ENCODE results near the gene NXT2. TPM values are rescaled to one million over a fixed set of nuclear protein-coding genes. Genes with fewer than 3 reads are reported as not detected.

Gene NXT2
- total and polyA plus RNA-seq, 8 donors = 10.5 to 27.5 (median 21.7) TPM

GRCh38 chrX:109577055-109577454 lies 40.4 kb downstream of the NXT2 start:
- intact Hi-C loops (cut with DNase I) = no loop called here
- H3K27me3 ChIP-seq = no peaks in the 10 kb centered on the region
- TF ChIP-seq, protein P1, sequence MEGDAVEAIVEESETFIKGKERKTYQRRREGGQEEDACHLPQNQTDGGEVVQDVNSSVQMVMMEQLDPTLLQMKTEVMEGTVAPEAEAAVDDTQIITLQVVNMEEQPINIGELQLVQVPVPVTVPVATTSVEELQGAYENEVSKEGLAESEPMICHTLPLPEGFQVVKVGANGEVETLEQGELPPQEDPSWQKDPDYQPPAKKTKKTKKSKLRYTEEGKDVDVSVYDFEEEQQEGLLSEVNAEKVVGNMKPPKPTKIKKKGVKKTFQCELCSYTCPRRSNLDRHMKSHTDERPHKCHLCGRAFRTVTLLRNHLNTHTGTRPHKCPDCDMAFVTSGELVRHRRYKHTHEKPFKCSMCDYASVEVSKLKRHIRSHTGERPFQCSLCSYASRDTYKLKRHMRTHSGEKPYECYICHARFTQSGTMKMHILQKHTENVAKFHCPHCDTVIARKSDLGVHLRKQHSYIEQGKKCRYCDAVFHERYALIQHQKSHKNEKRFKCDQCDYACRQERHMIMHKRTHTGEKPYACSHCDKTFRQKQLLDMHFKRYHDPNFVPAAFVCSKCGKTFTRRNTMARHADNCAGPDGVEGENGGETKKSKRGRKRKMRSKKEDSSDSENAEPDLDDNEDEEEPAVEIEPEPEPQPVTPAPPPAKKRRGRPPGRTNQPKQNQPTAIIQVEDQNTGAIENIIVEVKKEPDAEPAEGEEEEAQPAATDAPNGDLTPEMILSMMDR (IDR thresholded peaks at IDR 0.05) = no peak

DNA sequence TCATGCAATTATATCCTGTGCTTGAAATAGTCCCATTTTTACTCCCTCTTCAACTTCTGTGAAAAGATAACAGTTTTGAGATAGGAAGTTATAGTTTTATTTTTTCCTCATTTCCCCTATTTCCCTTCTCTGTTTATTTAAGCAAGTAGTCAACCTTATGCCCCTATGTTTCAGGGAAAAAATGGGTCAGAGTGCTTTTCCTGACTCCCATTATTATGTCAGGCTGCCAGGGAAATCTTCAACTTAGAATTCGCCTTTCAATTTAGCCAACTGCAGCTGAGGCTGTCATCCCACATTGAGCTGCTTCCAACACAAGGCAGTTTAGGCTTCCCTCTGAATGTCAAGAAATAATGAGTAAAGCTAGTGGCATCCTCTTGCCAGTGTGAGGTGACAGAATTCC lies 42.3 kb downstream of the NXT2 start:
- intact Hi-C loops (cut with DNase I) = no loop called here
- TF ChIP-seq, protein P1 (IDR thresholded peaks at IDR 0.05) = no peak
- H3K27ac ChIP-seq = no peak overlapping the region
- H3K9me3 ChIP-seq = no peaks in the 10 kb centered on the region
- H3K4me1 ChIP-seq = no peaks in the 10 kb centered on the region
- H3K4me3 ChIP-seq = no peak overlapping the region
- H3K27me3 ChIP-seq = no peaks in the 10 kb centered on the region
- no peak for DNase-seq
- no peaks in the 10 kb centered on the region for H3K36me3 ChIP-seq
- no peak for ATAC-seq

More at GRCh38 chrX:109577055-109577454, 40.4 kb downstream of the NXT2 start:
- Histone ChIP-seq H3K27ac (no peak overlapping the region), H3K9me3 (no peaks in the 10 kb centered on the region), H3K36me3 (no peaks in the 10 kb centered on the region), H3K4me1 (no peaks in the 10 kb centered on the region), H3K4me3 (no peak overlapping the region)
- DNase-seq = no peak
- no peak for ATAC-seq

DNA sequence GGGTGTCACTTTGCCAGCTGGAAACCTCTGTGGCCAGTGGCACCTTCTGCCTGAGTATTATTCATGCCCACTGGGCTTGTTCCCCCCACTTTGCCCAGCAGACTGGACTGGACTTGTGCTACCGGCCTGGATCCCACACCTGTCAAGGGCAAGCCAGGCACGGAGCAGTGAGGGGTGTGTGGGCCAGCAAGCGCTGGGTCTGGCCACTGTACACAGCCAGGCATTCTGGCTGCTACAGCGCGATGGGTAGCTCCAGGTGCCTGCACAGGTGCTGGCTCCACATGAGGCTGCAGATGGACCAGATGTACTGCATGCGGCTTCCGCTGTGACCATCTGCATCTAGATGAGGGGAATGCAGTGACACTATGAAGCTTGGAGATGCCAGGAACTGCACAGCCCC lies 48.8 kb downstream of the NXT2 start:
- TF ChIP-seq, protein P1 (IDR thresholded peaks at IDR 0.05) = no peak
- ATAC-seq (no peak), DNase-seq (no peak)
- H3K27ac ChIP-seq = no peak overlapping the region
- no peak overlapping the region for H3K4me3 ChIP-seq
- intact Hi-C loops (cut with DNase I) = no loop called here
- no peaks in the 10 kb centered on the region for H3K9me3 ChIP-seq
- H3K4me1 ChIP-seq = no peaks in the 10 kb centered on the region
- no peaks in the 10 kb centered on the region for H3K36me3 ChIP-seq
- no peaks in the 10 kb centered on the region for H3K27me3 ChIP-seq

GRCh38 chrX:109590176-109590575 lies 53.5 kb downstream of the NXT2 start:
- DNase-seq = no peak
- H3K4me1 ChIP-seq = no peaks in the 10 kb centered on the region
- H3K9me3 ChIP-seq = no peaks in the 10 kb centered on the region
- TF ChIP-seq, protein P1 (IDR thresholded peaks at IDR 0.05) = no peak
- ATAC-seq = no peak
- intact Hi-C loops (cut with DNase I) = no loop called here
- H3K27me3 ChIP-seq = no peaks in the 10 kb centered on the region
- no peak overlapping the region for H3K27ac ChIP-seq
- H3K4me3 ChIP-seq = no peak overlapping the region
- no peaks in the 10 kb centered on the region for H3K36me3 ChIP-seq

Other genes with a start within 250 kb of the NXT2 start
- under 1 TPM in 1 of 2 donors, not detected in 1; 0.10 TPM for gene GUCY2F, start 54.8 kb upstream of the NXT2 start, total RNA-seq
- under 1 TPM in 1 of 6 donors, not detected in 5; 0.03 TPM for gene GUCY2F, start 54.8 kb upstream of the NXT2 start, polyA plus RNA-seq (ENCODE audit: insufficient read length in 6 of 6)
- under 1 TPM in 1 of 2 donors, not detected in 1; 0.84 TPM for gene KCNE5, start 88.3 kb downstream of the NXT2 start, total RNA-seq
- gene KCNE5, start 88.3 kb downstream of the NXT2 start, polyA plus RNA-seq (ENCODE audit: insufficient read length in 6 of 6) = 1 to 10 TPM; 3.9 to 8.0 (median 4.2) TPM
- 10 to 100 TPM; 87.7 to 93.9 TPM for gene ACSL4, start 196.4 kb downstream of the NXT2 start, total RNA-seq
- gene ACSL4, start 196.4 kb downstream of the NXT2 start, polyA plus RNA-seq (ENCODE audit: insufficient read length in 6 of 6) = 10 to 100 TPM; 13.2 to 15.9 (median 14.5) TPM